ENCODE data around the gene ALKBH6. TPM values are rescaled to one million over a fixed set of nuclear protein-coding genes. Genes with fewer than 3 reads are reported as not detected.
A peak's percentile ranks its signal among the peaks of the same experiment; 100 is the strongest.

The ALKBH6 gene
- total and polyA plus RNA-seq, 3 experiments from 2014 or later: 21.2 to 41.3 (median 37.2) TPM

GRCh38 chr19:36054119-36054732 is 40.2 kb upstream of the ALKBH6 start, which contains the start of gene THAP8:
TSS of gene THAP8 (minus strand) at chr19:36054285. CDS start at chr19:36054217, 68 bp downstream.
- Histone ChIP-seq H3K9me3 (ENCODE audit: low read length) (no peaks in the 10 kb centered on the region), H3K27me3 (ENCODE audit: insufficient read depth, low read length, poor library complexity, severe bottlenecking) (no peaks in the 10 kb centered on the region), H3K4me3 (ENCODE audit: low read length) (peak within 1 kb of the TSS; percentile 99), H3K36me3 (ENCODE audit: insufficient read depth, low read length) (no peaks in the 10 kb centered on the region), H3K27ac (ENCODE audit: low read depth, low read length) (peak within 1 kb of the TSS; percentile 92), H3K4me1 (ENCODE audit: insufficient read depth, low read length) (peaks cover 12% of the 10 kb centered on the region)
- H3K27me3 Mint-ChIP-seq: no peaks in the 10 kb centered on the region
- peak within 1 kb of the TSS; percentile 96 to 100 (median 99) for H3K27ac Mint-ChIP-seq
- no peaks in the 10 kb centered on the region for H3K9me3 Mint-ChIP-seq
- H3K36me3 Mint-ChIP-seq: peaks cover 0 to 8% (median 0%) of the 10 kb centered on the region in 3 donors
- H3K4me1 Mint-ChIP-seq: peaks cover 13 to 28% (median 26%) of the 10 kb centered on the region in 3 donors
- peak within 1 kb of the TSS; percentile 94 to 100 (median 99) for H3K4me3 Mint-ChIP-seq
- CTCF ChIA-PET: interaction anchor here (0.6 to 1.7 kb wide), 6 partner anchors 40 to 127 kb away, joined by 3 to 7 read pairs (median 4); partner anchors contain the start of genes ALKBH6 and SDHAF1
- POLR2A ChIA-PET: interaction anchor here (0.6 to 2.2 kb wide), 5 partner anchors 33 to 160 kb away, joined by 3 to 10 read pairs (median 5); partner anchors contain the start of genes ALKBH6, POLR2I, SDHAF1 and TBCB
- peak; percentile 100 for DNase-seq

GRCh38 chr19:36051637-36052036 is 37.6 kb upstream of the ALKBH6 start:
- Mint-ChIP-seq H3K36me3 (peaks cover 0 to 10% (median 0%) of the 10 kb centered on the region in 3 donors), H3K4me1 (peaks cover 13 to 28% (median 26%) of the 10 kb centered on the region in 3 donors), H3K4me3 (peak overlapping the region in 4 of 7 donors; percentile 12 to 55 (median 40)), H3K9me3 (no peaks in the 10 kb centered on the region), H3K27ac (peak overlapping the region in 3 of 8 donors; percentile 29 to 58 (median 54)), H3K27me3 (no peaks in the 10 kb centered on the region)
- H3K9me3 ChIP-seq (ENCODE audit: low read length): no peaks in the 10 kb centered on the region
- no peaks in the 10 kb centered on the region for H3K36me3 ChIP-seq (ENCODE audit: insufficient read depth, low read length)
- ChIA-PET POLR2A (no interaction called here), CTCF (no interaction called here)
- H3K4me1 ChIP-seq (ENCODE audit: insufficient read depth, low read length): peaks cover 12% of the 10 kb centered on the region
- no peak overlapping the region for H3K27ac ChIP-seq (ENCODE audit: low read depth, low read length)
- no peaks in the 10 kb centered on the region for H3K27me3 ChIP-seq (ENCODE audit: insufficient read depth, low read length, poor library complexity, severe bottlenecking)
- no peak for DNase-seq
- H3K4me3 ChIP-seq (ENCODE audit: low read length): no peak overlapping the region

- H3K27me3 ChIP-seq (ENCODE audit: insufficient read depth, low read length, poor library complexity, severe bottlenecking): no peaks in the 10 kb centered on the region
- Mint-ChIP-seq H3K4me3 (peak overlapping the region in 2 of 7 donors; percentile 49 to 55), H3K27ac (peak overlapping the region in 3 of 8 donors; percentile 58 to 71 (median 66)), H3K27me3 (no peaks in the 10 kb centered on the region), H3K9me3 (no peaks in the 10 kb centered on the region), H3K36me3 (peaks cover 0 to 12% (median 0%) of the 10 kb centered on the region in 3 donors), H3K4me1 (peaks cover 13 to 25% (median 24%) of the 10 kb centered on the region in 3 donors)
- ChIA-PET POLR2A (no interaction called here), CTCF (no interaction called here)
- no peak overlapping the region for H3K27ac ChIP-seq (ENCODE audit: low read depth, low read length)
- no peaks in the 10 kb centered on the region for H3K9me3 ChIP-seq (ENCODE audit: low read length)
- H3K36me3 ChIP-seq (ENCODE audit: insufficient read depth, low read length): no peaks in the 10 kb centered on the region
- DNase-seq: no peak
- H3K4me1 ChIP-seq (ENCODE audit: insufficient read depth, low read length): peaks cover 12% of the 10 kb centered on the region
- no peak overlapping the region for H3K4me3 ChIP-seq (ENCODE audit: low read length)
These were observed 37.2 kb upstream of the ALKBH6 start for GRCh38 chr19:36051236-36051635.

- POLR2A ChIA-PET: no interaction called here
- no peaks in the 10 kb centered on the region for H3K9me3 Mint-ChIP-seq
- peaks cover 7 to 15% (median 14%) of the 10 kb centered on the region in 3 donors for H3K4me1 Mint-ChIP-seq
- CTCF ChIA-PET: no interaction called here
- Histone ChIP-seq H3K4me3 (ENCODE audit: low read length) (no peak overlapping the region), H3K4me1 (ENCODE audit: insufficient read depth, low read length) (peaks cover 6% of the 10 kb centered on the region), H3K27ac (ENCODE audit: low read depth, low read length) (no peak overlapping the region), H3K36me3 (ENCODE audit: insufficient read depth, low read length) (no peaks in the 10 kb centered on the region), H3K9me3 (ENCODE audit: low read length) (no peaks in the 10 kb centered on the region), H3K27me3 (ENCODE audit: insufficient read depth, low read length, poor library complexity, severe bottlenecking) (no peaks in the 10 kb centered on the region)
- DNase-seq: no peak
- peaks cover 0 to 18% (median 0%) of the 10 kb centered on the region in 3 donors for H3K36me3 Mint-ChIP-seq
- H3K4me3 Mint-ChIP-seq: no peak overlapping the region
- H3K27ac Mint-ChIP-seq: peak overlapping the region in 2 of 8 donors; percentile 14 to 60
- peaks cover 0 to 2% of the 10 kb centered on the region in 2 donors for H3K27me3 Mint-ChIP-seq
These were observed 35.2 kb upstream of the ALKBH6 start for GRCh38 chr19:36049080-36049698.

GRCh38 chr19:36047835-36048234 is 33.8 kb upstream of the ALKBH6 start:
- no peaks in the 10 kb centered on the region for H3K4me1 ChIP-seq (ENCODE audit: insufficient read depth, low read length)
- ChIA-PET CTCF (interaction anchor here (1.0 to 1.3 kb wide), 2 partner anchors 9 to 11 kb away, joined by 3 read pairs; no protein-coding TSS in a partner anchor), POLR2A (no interaction called here)
- no peak for DNase-seq
- no peaks in the 10 kb centered on the region for H3K27me3 ChIP-seq (ENCODE audit: insufficient read depth, low read length, poor library complexity, severe bottlenecking)
- Mint-ChIP-seq H3K36me3 (peaks cover 0 to 17% (median 0%) of the 10 kb centered on the region in 3 donors), H3K9me3 (no peaks in the 10 kb centered on the region), H3K4me3 (no peak overlapping the region), H3K27me3 (peaks cover 0 to 2% of the 10 kb centered on the region in 2 donors), H3K27ac (no peak overlapping the region), H3K4me1 (peaks cover 4 to 8% (median 7%) of the 10 kb centered on the region in 3 donors)
- H3K4me3 ChIP-seq (ENCODE audit: low read length): no peak overlapping the region
- no peaks in the 10 kb centered on the region for H3K36me3 ChIP-seq (ENCODE audit: insufficient read depth, low read length)
- H3K9me3 ChIP-seq (ENCODE audit: low read length): no peaks in the 10 kb centered on the region
- no peak overlapping the region for H3K27ac ChIP-seq (ENCODE audit: low read depth, low read length)

- Histone ChIP-seq H3K27me3 (ENCODE audit: insufficient read depth, low read length, poor library complexity, severe bottlenecking) (no peaks in the 10 kb centered on the region), H3K4me1 (ENCODE audit: insufficient read depth, low read length) (no peaks in the 10 kb centered on the region), H3K27ac (ENCODE audit: low read depth, low read length) (no peak overlapping the region), H3K9me3 (ENCODE audit: low read length) (no peaks in the 10 kb centered on the region), H3K4me3 (ENCODE audit: low read length) (no peak overlapping the region), H3K36me3 (ENCODE audit: insufficient read depth, low read length) (no peaks in the 10 kb centered on the region)
- DNase-seq: no peak
- Mint-ChIP-seq H3K36me3 (peaks cover 0 to 17% (median 0%) of the 10 kb centered on the region in 3 donors), H3K27me3 (peaks cover 0 to 2% of the 10 kb centered on the region in 2 donors), H3K4me1 (peaks cover 0 to 4% (median 2%) of the 10 kb centered on the region in 3 donors), H3K4me3 (no peak overlapping the region), H3K9me3 (no peaks in the 10 kb centered on the region), H3K27ac (peak overlapping the region in 1 of 8 donors; percentile 65)
- ChIA-PET POLR2A (no interaction called here), CTCF (interaction anchor here (1.3 kb wide), 1 partner anchor 10 kb away, joined by 3 read pairs; no protein-coding TSS in a partner anchor)
These were observed 32.5 kb upstream of the ALKBH6 start for GRCh38 chr19:36046443-36047050.

GRCh38 chr19:36043952-36044351 is 29.9 kb upstream of the ALKBH6 start:
- H3K36me3 ChIP-seq (ENCODE audit: insufficient read depth, low read length): no peaks in the 10 kb centered on the region
- no peak overlapping the region for H3K27ac Mint-ChIP-seq
- DNase-seq: no peak
- peaks cover 0 to 26% (median 10%) of the 10 kb centered on the region in 3 donors for H3K36me3 Mint-ChIP-seq
- CTCF ChIA-PET: no interaction called here
- no peak overlapping the region for H3K4me3 Mint-ChIP-seq
- H3K4me1 ChIP-seq (ENCODE audit: insufficient read depth, low read length): no peaks in the 10 kb centered on the region
- peaks cover 0 to 4% of the 10 kb centered on the region in 2 donors for H3K27me3 Mint-ChIP-seq
- peaks cover 0 to 5% (median 4%) of the 10 kb centered on the region in 3 donors for H3K4me1 Mint-ChIP-seq
- POLR2A ChIA-PET: no interaction called here
- no peaks in the 10 kb centered on the region for H3K27me3 ChIP-seq (ENCODE audit: insufficient read depth, low read length, poor library complexity, severe bottlenecking)
- no peak overlapping the region for H3K27ac ChIP-seq (ENCODE audit: low read depth, low read length)
- H3K4me3 ChIP-seq (ENCODE audit: low read length): no peak overlapping the region
- no peaks in the 10 kb centered on the region for H3K9me3 Mint-ChIP-seq
- no peaks in the 10 kb centered on the region for H3K9me3 ChIP-seq (ENCODE audit: low read length)
